H9 (cell line): ENCODE data around the gene TMEM63C. TPM values are rescaled to one million over a fixed set of nuclear protein-coding genes. Genes with fewer than 3 reads are reported as not detected.

Experiments used
- DNase-seq: peaks from one replicate; pipeline ENCODE4 v3.0.0-alpha.2; 2017
- H2AFZ ChIP-seq: one replicate; pipeline ENCODE4 v1.6.1; 2013; ENCODE audit warnings: mild to moderate bottlenecking, low read length, control low read depth, moderate library complexity
- H2AK5ac ChIP-seq: 2 replicates; pipeline ENCODE4 v1.6.1; 2013; ENCODE audit warnings: low read length, control low read depth, mixed read lengths; ENCODE audit not compliant: insufficient read length
- H2BK120ac ChIP-seq: one replicate; pipeline ENCODE4 v1.6.1; 2013; ENCODE audit warnings: low read depth, mild to moderate bottlenecking, low read length, control low read depth, inconsistent platforms; ENCODE audit not compliant: poor library complexity, severe bottlenecking
- H2BK12ac ChIP-seq: 2 replicates; pipeline ENCODE4 v1.6.1; 2013; ENCODE audit warnings: low read length, control low read depth, mixed read lengths, low read depth; ENCODE audit not compliant: insufficient read length
- H2BK15ac ChIP-seq: 2 replicates; pipeline ENCODE4 v1.6.1; 2013; ENCODE audit warnings: low read depth, low read length, control low read depth
- H2BK20ac ChIP-seq: one replicate; pipeline ENCODE4 v1.6.1; 2013; ENCODE audit warnings: low read depth, mild to moderate bottlenecking, low read length, control low read depth, inconsistent platforms; ENCODE audit not compliant: poor library complexity, severe bottlenecking
- H2BK5ac ChIP-seq: 2 replicates; pipeline ENCODE4 v1.6.1; 2013; ENCODE audit warnings: low read length, control low read depth, mixed read lengths; ENCODE audit not compliant: insufficient read length
- H3K14ac ChIP-seq: 2 replicates; pipeline ENCODE4 v1.6.1; 2013; ENCODE audit warnings: low read length, control low read depth; ENCODE audit not compliant: insufficient read depth
- H3K18ac ChIP-seq: 2 replicates; pipeline ENCODE4 v1.6.1; 2013; ENCODE audit warnings: low read depth, mild to moderate bottlenecking, mixed read lengths, low read length, control low read depth; ENCODE audit not compliant: insufficient read length
- H3K23ac ChIP-seq: 2 replicates; pipeline ENCODE4 v1.6.1; 2013; ENCODE audit warnings: low read length, control low read depth, mixed read lengths, low read depth; ENCODE audit not compliant: insufficient read length
- H3K23me2 ChIP-seq: 2 replicates; pipeline ENCODE4 v1.6.1; 2013; ENCODE audit warnings: low read depth, mild to moderate bottlenecking, mixed read lengths, low read length, control low read depth; ENCODE audit not compliant: insufficient read length, poor library complexity, severe bottlenecking
- H3K27ac ChIP-seq: 2 replicates; pipeline ENCODE4 v1.5.1; 2013; ENCODE audit warnings: low read length, control low read depth, mixed read lengths, low read depth; ENCODE audit not compliant: insufficient read length
- H3K27me3 ChIP-seq: 2 replicates; pipeline ENCODE4 v1.6.1; 2013; ENCODE audit warnings: low read length, control low read depth, inconsistent platforms; ENCODE audit not compliant: insufficient read depth
- H3K4ac ChIP-seq: 2 replicates; pipeline ENCODE4 v1.6.1; 2013; ENCODE audit warnings: low read depth, mild to moderate bottlenecking, control low read depth, inconsistent platforms, low read length, moderate library complexity
- H3K4me1 ChIP-seq: 2 replicates; pipeline ENCODE4 v1.6.1; 2013; ENCODE audit warnings: low read length, control low read depth, inconsistent platforms; ENCODE audit not compliant: insufficient read depth
- H3K4me2 ChIP-seq: 2 replicates; pipeline ENCODE4 v1.6.1; 2013; ENCODE audit warnings: low read length, control low read depth, mixed read lengths; ENCODE audit not compliant: insufficient read length, insufficient read depth
- H3K56ac ChIP-seq: 2 replicates; pipeline ENCODE4 v1.6.1; 2013; ENCODE audit warnings: low read depth, mild to moderate bottlenecking, mixed read lengths, low read length, control low read depth; ENCODE audit not compliant: insufficient read length
- H3K79me1 ChIP-seq: 2 replicates; pipeline ENCODE4 v1.6.1; 2013; ENCODE audit warnings: low read depth, mild to moderate bottlenecking, moderate library complexity, low read length, control low read depth, inconsistent platforms; ENCODE audit not compliant: insufficient read depth, poor library complexity, severe bottlenecking
- H3K79me2 ChIP-seq: 2 replicates; pipeline ENCODE4 v1.6.1; 2013; ENCODE audit warnings: low read length, control low read depth, inconsistent platforms; ENCODE audit not compliant: insufficient read depth
- H3K9ac ChIP-seq: 2 replicates; pipeline ENCODE4 v1.6.1; 2013; ENCODE audit warnings: low read length, control low read depth, mixed read lengths; ENCODE audit not compliant: insufficient read length; ENCODE audit errors: extremely low read depth
- H3K9me3 ChIP-seq: one replicate; pipeline ENCODE4 v1.6.1; 2013; ENCODE audit warnings: low read depth, low read length, inconsistent platforms; ENCODE audit not compliant: control insufficient read depth
- H3T11ph ChIP-seq: one replicate; pipeline ENCODE4 v1.6.1; 2013; ENCODE audit warnings: mild to moderate bottlenecking, low read length, control low read depth, inconsistent platforms
- H4K20me1 ChIP-seq: one replicate; pipeline ENCODE4 v1.6.1; 2013; ENCODE audit not compliant: control insufficient read depth, insufficient read length, insufficient read depth
- H4K5ac ChIP-seq: 2 replicates; pipeline ENCODE4 v1.6.1; 2013; ENCODE audit warnings: low read depth, mild to moderate bottlenecking, mixed read lengths, low read length, control low read depth; ENCODE audit not compliant: insufficient read length
- H4K8ac ChIP-seq: replicated peaks from 2 replicates; pipeline ENCODE4 v1.6.1; 2013; ENCODE audit warnings: low read length, control low read depth, mixed read lengths, low read depth; ENCODE audit not compliant: insufficient read length
- H4K91ac ChIP-seq: 2 replicates; pipeline ENCODE4 v1.6.1; 2013; ENCODE audit warnings: low read depth, mild to moderate bottlenecking, moderate library complexity, mixed read lengths, low read length, control low read depth; ENCODE audit not compliant: insufficient read length
- H3K27ac Mint-ChIP-seq, 3 experiments: 2 replicates in 2 of 3; 3 replicates in 1 of 3; pipeline ENCODE4 v1.8.0; 2020 to 2021; ENCODE audit warnings: mixed read lengths in 3 of 3, mild to moderate bottlenecking in 1 of 3, moderate library complexity in 1 of 3
- H3K27me3 Mint-ChIP-seq: 2 replicates; pipeline ENCODE4 v1.8.0; 2021; ENCODE audit warnings: low read depth, mild to moderate bottlenecking, moderate library complexity, mixed read lengths
- H3K36me3 Mint-ChIP-seq, 3 experiments: 2 replicates in 2 of 3; 3 replicates in 1 of 3; pipeline ENCODE4 v1.8.0; 2020 to 2021; ENCODE audit warnings: low read depth in 3 of 3, mixed read lengths in 3 of 3; ENCODE audit not compliant: insufficient read depth in 1 of 3
- H3K4me1 Mint-ChIP-seq, 2 experiments: 2 replicates each; pipeline ENCODE4 v1.8.0; 2020; ENCODE audit warnings: mixed read lengths in 2 of 2
- H3K4me3 Mint-ChIP-seq, 2 experiments: 2 replicates in 1 of 2; 3 replicates in 1 of 2; pipeline ENCODE4 v1.8.0; 2020 to 2021; ENCODE audit warnings: mild to moderate bottlenecking in 2 of 2, mixed read lengths in 2 of 2, moderate library complexity in 1 of 2
- H3K9me3 Mint-ChIP-seq, 2 experiments: 2 replicates in 1 of 2; 3 replicates in 1 of 2; pipeline ENCODE4 v1.8.0; 2020; ENCODE audit warnings: mild to moderate bottlenecking in 2 of 2, mixed read lengths in 2 of 2, moderate library complexity in 1 of 2
- WGBS: extraction: QIAGEN DNeasy Blood & Tissue Kit; methylation state at CpG from one replicate; pipeline ENCODE4 v1.1.7; 2013; ENCODE audit warnings: missing lambda C conversion rate, low lambda C conversion rate, mixed read lengths; ENCODE audit not compliant: insufficient read length; ENCODE audit errors: extremely low coverage; 5-methylcytosine and 5-hydroxymethylcytosine counted together
- total RNA-seq: library from RNA; stranded (reverse); gene quantifications from 2 replicates; pipeline ENCODE4 v1.2.1, GENCODE V29; 2021
- TF ChIP-seq, protein P1 (sequence below): fragments of 200-600 bp; sonication (generic); conservative IDR thresholded peaks from 3 replicates; pipeline ENCODE4 v1.8.0; 2021; ENCODE audit warnings: antibody characterized with exemption, mild to moderate bottlenecking

Gene TMEM63C
- total RNA-seq, 1 experiment from 2014 or later: 2.2 TPM

DNA sequence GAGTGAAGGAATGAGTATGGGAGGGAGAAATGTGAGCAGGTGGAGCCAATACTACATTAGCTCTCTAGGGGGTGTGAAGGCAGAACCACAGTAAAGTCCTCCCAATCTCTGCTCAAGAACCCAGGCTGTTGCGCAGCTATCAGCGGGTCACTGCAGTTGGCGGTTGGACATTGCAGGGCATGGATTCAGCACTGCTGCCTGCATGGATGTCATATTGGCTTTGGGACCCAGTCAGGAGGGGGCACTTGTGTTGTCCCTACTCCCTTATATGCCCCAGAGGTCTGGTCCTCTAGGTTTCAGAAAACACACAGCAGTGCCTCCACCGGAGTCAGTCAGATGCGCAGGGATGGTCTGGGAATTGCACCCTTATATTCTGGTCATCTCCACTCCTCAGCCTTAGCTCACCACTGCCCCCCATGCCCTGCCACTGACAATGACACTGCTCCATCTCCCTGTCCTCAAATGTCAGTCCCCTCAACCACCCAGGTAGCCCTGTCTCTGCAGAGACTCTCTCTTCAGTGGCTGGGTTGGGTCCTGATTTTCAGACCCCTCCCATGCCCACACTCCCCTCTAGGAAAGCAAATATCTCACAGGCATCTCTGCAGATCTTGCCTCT, 49.6 kb upstream of the TMEM63C start:
- DNase-seq: no peak

More for the DNA sequence above, 49.6 kb upstream of the TMEM63C start:
- Histone ChIP-seq H4K20me1 (no peaks in the 10 kb centered on the region), H3T11ph (no peak overlapping the region), H3K23ac (no peak overlapping the region), H3K18ac (no peak overlapping the region), H2BK20ac (no peak overlapping the region), H2AK5ac (no peak overlapping the region), H2BK15ac (no peak overlapping the region), H3K79me1 (no peaks in the 10 kb centered on the region), H4K8ac (no peak overlapping the region), H3K27ac (no peak overlapping the region), H3K79me2 (no peaks in the 10 kb centered on the region), H3K23me2 (no peaks in the 10 kb centered on the region), H2AFZ (no peak overlapping the region), H3K14ac (no peak overlapping the region), H4K5ac (no peak overlapping the region), H3K4ac (no peak overlapping the region), H3K4me2 (no peak overlapping the region), H3K9me3 (no peaks in the 10 kb centered on the region), H3K27me3 (no peaks in the 10 kb centered on the region), H2BK12ac (no peak overlapping the region), H3K4me1 (no peaks in the 10 kb centered on the region; the same call in 1 of the 2 replicates), H3K56ac (no peak overlapping the region), H4K91ac (no peak overlapping the region), H2BK5ac (no peak overlapping the region), H3K9ac (no peak overlapping the region), H2BK120ac (no peak overlapping the region)
- Mint-ChIP-seq H3K4me1 (peaks cover 13 to 20% of the 10 kb centered on the region in 2 experiments), H3K36me3 (peaks cover 3 to 28% (median 12%) of the 10 kb centered on the region in 3 experiments; a peak in 6 of 7 replicates), H3K27ac (no peak overlapping the region), H3K27me3 (peaks cover 5% of the 10 kb centered on the region; the same call in 1 of the 2 replicates), H3K9me3 (no peaks in the 10 kb centered on the region), H3K4me3 (no peak overlapping the region; a peak in 1 of 5 replicates)
- TF ChIP-seq, protein P1, sequence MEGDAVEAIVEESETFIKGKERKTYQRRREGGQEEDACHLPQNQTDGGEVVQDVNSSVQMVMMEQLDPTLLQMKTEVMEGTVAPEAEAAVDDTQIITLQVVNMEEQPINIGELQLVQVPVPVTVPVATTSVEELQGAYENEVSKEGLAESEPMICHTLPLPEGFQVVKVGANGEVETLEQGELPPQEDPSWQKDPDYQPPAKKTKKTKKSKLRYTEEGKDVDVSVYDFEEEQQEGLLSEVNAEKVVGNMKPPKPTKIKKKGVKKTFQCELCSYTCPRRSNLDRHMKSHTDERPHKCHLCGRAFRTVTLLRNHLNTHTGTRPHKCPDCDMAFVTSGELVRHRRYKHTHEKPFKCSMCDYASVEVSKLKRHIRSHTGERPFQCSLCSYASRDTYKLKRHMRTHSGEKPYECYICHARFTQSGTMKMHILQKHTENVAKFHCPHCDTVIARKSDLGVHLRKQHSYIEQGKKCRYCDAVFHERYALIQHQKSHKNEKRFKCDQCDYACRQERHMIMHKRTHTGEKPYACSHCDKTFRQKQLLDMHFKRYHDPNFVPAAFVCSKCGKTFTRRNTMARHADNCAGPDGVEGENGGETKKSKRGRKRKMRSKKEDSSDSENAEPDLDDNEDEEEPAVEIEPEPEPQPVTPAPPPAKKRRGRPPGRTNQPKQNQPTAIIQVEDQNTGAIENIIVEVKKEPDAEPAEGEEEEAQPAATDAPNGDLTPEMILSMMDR: peak; percentile 37
- WGBS: no CpG with 5 or more reads among the region's 5 CpGs
